MCF 10A (cell line): ENCODE data around the gene ABHD5. TPM values are rescaled to one million over a fixed set of nuclear protein-coding genes. Genes with fewer than 3 reads are reported as not detected.

Experiments
- BruUV-seq: library from RNA; stranded (reverse); fragments of 400-500 nt; replicated peaks from 2 replicates; lab custom pipeline; 2021; lab: Mats Ljungman, UMichigan
- CTCF ChIA-PET: fragments of 300-600 bp; sonication (Branson Sonifier 250); formaldehyde crosslinking; extraction: SDS; loops from one replicate; lab custom pipeline; 2021; ENCODE audit warnings: antibody characterized with exemption, inconsistent platforms; lab: Yijun Ruan, JAX
- POLR2A ChIA-PET: fragments of 300-600, 350-650 bp; sonication (Branson Sonifier 250); formaldehyde crosslinking; extraction: SDS; loops from one replicate; lab custom pipeline; 2020; ENCODE audit warnings: antibody characterized with exemption, inconsistent platforms; lab: Yijun Ruan, JAX
- DNase-seq: peaks from one replicate; pipeline ENCODE4 v3.0.0-alpha.2; 2018; ENCODE audit not compliant: unreplicated experiment
- H3K27ac Mint-ChIP-seq: one replicate; pipeline ENCODE4 v1.8.0; 2022; ENCODE audit warnings: mild to moderate bottlenecking, low read depth, mixed read lengths; ENCODE audit not compliant: unreplicated experiment
- H3K27me3 Mint-ChIP-seq: one replicate; pipeline ENCODE4 v1.8.0; 2022; ENCODE audit warnings: mixed read lengths; ENCODE audit not compliant: insufficient read depth, unreplicated experiment
- H3K36me3 Mint-ChIP-seq: one replicate; pipeline ENCODE4 v1.8.0; 2022; ENCODE audit warnings: mild to moderate bottlenecking, moderate library complexity, mixed read lengths; ENCODE audit not compliant: insufficient read depth, unreplicated experiment
- H3K4me1 Mint-ChIP-seq: one replicate; pipeline ENCODE4 v1.8.0; 2022; ENCODE audit warnings: mixed read lengths; ENCODE audit not compliant: insufficient read depth, unreplicated experiment
- H3K4me3 Mint-ChIP-seq: one replicate; pipeline ENCODE4 v1.8.0; 2022; ENCODE audit warnings: mild to moderate bottlenecking, moderate library complexity, mixed read lengths; ENCODE audit not compliant: unreplicated experiment
- H3K9me3 Mint-ChIP-seq: one replicate; pipeline ENCODE4 v1.8.0; 2022; ENCODE audit warnings: mixed read lengths; ENCODE audit not compliant: unreplicated experiment
- CTCF ChIP-seq: fragments of 200-600 bp; IDR thresholded peaks from one replicate; pipeline ENCODE4 v1.8.0; 2022; ENCODE audit warnings: antibody characterized with exemption, mild to moderate bottlenecking; ENCODE audit not compliant: unreplicated experiment
- intact Hi-C: fragments of 100-400 bp; cut with micrococcal nuclease; formaldehyde crosslinking; loops from 2 replicates; pipeline ENCODE4 v1.14.1; 2022
- total RNA-seq: library from RNA; stranded (reverse); gene quantifications from 2 replicates; pipeline ENCODE4 v1.2.3, GENCODE V29; 2022

Gene ABHD5
- total RNA-seq, 1 experiment from 2014 or later: 32.6 TPM

- intact Hi-C loops: loop anchor here (10.0 kb wide), 1 partner anchor 158 kb away; no protein-coding TSS in a partner anchor
- CTCF ChIA-PET: interaction anchor here (2.6 kb wide), 1 partner anchor 11 kb away, joined by 17 read pairs; no protein-coding TSS in a partner anchor
- Mint-ChIP-seq H3K9me3 (no peaks in the 10 kb centered on the region), H3K4me1 (peaks cover 74% of the 10 kb centered on the region), H3K27me3 (no peaks in the 10 kb centered on the region), H3K4me3 (no peak overlapping the region), H3K27ac (peak overlapping the region; percentile 81), H3K36me3 (peaks cover 21% of the 10 kb centered on the region)
- no peak for TF ChIP-seq CTCF
- POLR2A ChIA-PET: interaction anchor here (1.3 to 14.1 kb wide), 2 partner anchors 11 to 75 kb away, joined by 5 to 320 read pairs; partner anchors contain the start of gene ANO10
- BruUV-seq: no TSS peak
- no peak for DNase-seq
These were observed 6.1 kb downstream of the ABHD5 start for GRCh38 chr3:43696881-43697280.

- Mint-ChIP-seq H3K27ac (no peak overlapping the region), H3K4me3 (no peak overlapping the region), H3K9me3 (no peaks in the 10 kb centered on the region), H3K4me1 (peaks cover 46% of the 10 kb centered on the region), H3K27me3 (no peaks in the 10 kb centered on the region), H3K36me3 (peaks cover 45% of the 10 kb centered on the region)
- TF ChIP-seq CTCF: peak; percentile 38
- CTCF ChIA-PET: no interaction called here
- BruUV-seq: no TSS peak
- POLR2A ChIA-PET: interaction anchor here (0.7 to 14.1 kb wide), 4 partner anchors 8 to 1045 kb away, joined by 3 to 320 read pairs (median 5); partner anchors contain the start of gene ABHD5
- intact Hi-C loops: loop anchor here (5.0 to 10.0 kb wide), 3 partner anchors 155 to 367 kb away; no protein-coding TSS in a partner anchor
- peak; percentile 52 for DNase-seq
These were observed 9.1 kb downstream of the ABHD5 start for GRCh38 chr3:43699864-43700263.

GRCh38 chr3:43704697-43705096 lies 14.0 kb downstream of the ABHD5 start:
- ChIA-PET CTCF (interaction anchor here (0.6 kb wide), 1 partner anchor 59 kb away, joined by 3 read pairs; no protein-coding TSS in a partner anchor), POLR2A (interaction anchor here (0.6 to 8.1 kb wide), 4 partner anchors 10 to 83 kb away, joined by 3 to 320 read pairs (median 8); partner anchors contain the start of genes ABHD5 and ANO10)
- intact Hi-C loops: loop anchor here (5.0 to 10.0 kb wide), 3 partner anchors 63 to 363 kb away; no protein-coding TSS in a partner anchor
- H3K9me3 Mint-ChIP-seq: no peaks in the 10 kb centered on the region
- peaks cover 28% of the 10 kb centered on the region for H3K4me1 Mint-ChIP-seq
- BruUV-seq: no TSS peak
- no peak overlapping the region for H3K4me3 Mint-ChIP-seq
- no peak for TF ChIP-seq CTCF
- H3K27me3 Mint-ChIP-seq: no peaks in the 10 kb centered on the region
- DNase-seq: no peak
- no peak overlapping the region for H3K27ac Mint-ChIP-seq
- peaks cover 45% of the 10 kb centered on the region for H3K36me3 Mint-ChIP-seq

GRCh38 chr3:43706342-43706741 lies 15.6 kb downstream of the ABHD5 start:
- peaks cover 43% of the 10 kb centered on the region for H3K36me3 Mint-ChIP-seq
- POLR2A ChIA-PET: interaction anchor here (0.6 to 8.1 kb wide), 5 partner anchors 12 to 220 kb away, joined by 3 to 320 read pairs (median 12); partner anchors contain the start of genes ABHD5 and ANO10
- H3K9me3 Mint-ChIP-seq: no peaks in the 10 kb centered on the region
- DNase-seq: no peak
- peak overlapping the region; percentile 81 for H3K27ac Mint-ChIP-seq
- intact Hi-C loops: loop anchor here (5.0 to 10.0 kb wide), 2 partner anchors 61 to 288 kb away; no protein-coding TSS in a partner anchor
- H3K27me3 Mint-ChIP-seq: no peaks in the 10 kb centered on the region
- no TSS peak for BruUV-seq
- H3K4me1 Mint-ChIP-seq: peaks cover 22% of the 10 kb centered on the region
- no peak overlapping the region for H3K4me3 Mint-ChIP-seq
- no peak for TF ChIP-seq CTCF
- CTCF ChIA-PET: interaction anchor here (3.4 to 3.5 kb wide), 2 partner anchors 9 to 12 kb away, joined by 17 read pairs; no protein-coding TSS in a partner anchor
